EL (cell line): ENCODE measurements around the gene HAS3.

ENCODE experiments used
- DNase-seq: peaks from one replicate; pipeline ENCODE4 v3.0.0-alpha.2; 2016

Gene HAS3

GRCh38 chr16:69089091-69089910 is 16.2 kb upstream of the HAS3 start:
- no peak for DNase-seq

GRCh38 chr16:69093974-69094373 is 11.5 kb upstream of the HAS3 start:
- no peak for DNase-seq

- DNase-seq = no peak
These were observed 11.0 kb upstream of the HAS3 start for GRCh38 chr16:69094501-69094900.

- DNase-seq = no peak
These were observed 10.3 kb upstream of the HAS3 start for GRCh38 chr16:69095193-69095592.

GRCh38 chr16:69100071-69100691 is 5.3 kb upstream of the HAS3 start:
- DNase-seq = no peak

- no peak for DNase-seq
These were observed 1.2 kb downstream of the HAS3 start for GRCh38 chr16:69106491-69107315.

- peak; percentile 22 for DNase-seq
These were observed 2.0 kb downstream of the HAS3 start for GRCh38 chr16:69107316-69107962.

- DNase-seq = no peak
These were observed 2.8 kb downstream of the HAS3 start for GRCh38 chr16:69108064-69108904.

GRCh38 chr16:69108905-69109252 is 3.4 kb downstream of the HAS3 start:
- no peak for DNase-seq

- no peak for DNase-seq
These were observed 4.2 kb downstream of the HAS3 start for GRCh38 chr16:69109486-69110270.

GRCh38 chr16:69110406-69110805 is 5.0 kb downstream of the HAS3 start:
- no peak for DNase-seq

GRCh38 chr16:69111216-69111875 is 5.9 kb downstream of the HAS3 start:
- no peak for DNase-seq

- DNase-seq = no peak
These were observed 6.4 kb downstream of the HAS3 start for GRCh38 chr16:69111876-69112230.

GRCh38 chr16:69112285-69113129 is 7.1 kb downstream of the HAS3 start:
- peak; percentile 52 for DNase-seq

GRCh38 chr16:69113216-69113615 is 7.8 kb downstream of the HAS3 start:
- DNase-seq = no peak

- no peak for DNase-seq
These were observed 9.0 kb downstream of the HAS3 start for GRCh38 chr16:69114346-69114975.

GRCh38 chr16:69114976-69115355 is 9.5 kb downstream of the HAS3 start:
- no peak for DNase-seq

- no peak for DNase-seq
These were observed 9.9 kb downstream of the HAS3 start for GRCh38 chr16:69115361-69115760.

GRCh38 chr16:69115837-69116236 is 10.4 kb downstream of the HAS3 start:
- DNase-seq = no peak
